Neutrophil (primary cell): Measurements from ENCODE around the gene INPP5F.
"Not testable (repeated sequence)": the region's sequence is repeated elsewhere in the genome, so short reads cannot be mapped to it uniquely, and the experiment has no call there.

Experiments used
- H3K27ac ChIP-seq: fragments of 200-600 bp; sonication (generic); 2 replicates; pipeline ENCODE4 v1.5.1; 2016; ENCODE audit warnings: mild to moderate bottlenecking, moderate library complexity
- H3K27me3 ChIP-seq: fragments of 200-600 bp; sonication (generic); 2 replicates; pipeline ENCODE4 v1.6.0; 2016; ENCODE audit warnings: mild to moderate bottlenecking
- H3K36me3 ChIP-seq: fragments of 200-600 bp; sonication (generic); 2 replicates; pipeline ENCODE4 v1.5.1; 2017
- H3K4me1 ChIP-seq, 2 experiments: fragments of 200-600 bp in 1 of 2; sonication (generic) in 1 of 2; 1 replicate in 1 of 2; 2 replicates in 1 of 2; pipeline versions ENCODE4 v1.5.1 to v1.6.1; 2013 to 2016; ENCODE audit warnings: low read depth in 1 of 2, low read length in 1 of 2, mild to moderate bottlenecking in 1 of 2, moderate library complexity in 1 of 2; ENCODE audit not compliant: control insufficient read depth in 1 of 2, insufficient read depth in 1 of 2
- H3K4me3 ChIP-seq, 2 experiments: fragments of 200-600 bp in 1 of 2; sonication (generic) in 1 of 2; 1 replicate in 1 of 2; 2 replicates in 1 of 2; pipeline ENCODE4 v1.5.1; 2013 to 2016; ENCODE audit warnings: low read depth in 1 of 2, low read length in 1 of 2, mild to moderate bottlenecking in 1 of 2, moderate library complexity in 1 of 2
- H3K9me3 ChIP-seq: fragments of 200-600 bp; sonication (generic); 2 replicates; pipeline ENCODE4 v1.5.1; 2016
- TF ChIP-seq, protein P1 (sequence below): fragments of 200-600 bp; sonication (generic); IDR thresholded peaks from 2 replicates; pipeline ENCODE4 v1.5.1; 2016; ENCODE audit warnings: antibody characterized with exemption

Gene INPP5F

DNA sequence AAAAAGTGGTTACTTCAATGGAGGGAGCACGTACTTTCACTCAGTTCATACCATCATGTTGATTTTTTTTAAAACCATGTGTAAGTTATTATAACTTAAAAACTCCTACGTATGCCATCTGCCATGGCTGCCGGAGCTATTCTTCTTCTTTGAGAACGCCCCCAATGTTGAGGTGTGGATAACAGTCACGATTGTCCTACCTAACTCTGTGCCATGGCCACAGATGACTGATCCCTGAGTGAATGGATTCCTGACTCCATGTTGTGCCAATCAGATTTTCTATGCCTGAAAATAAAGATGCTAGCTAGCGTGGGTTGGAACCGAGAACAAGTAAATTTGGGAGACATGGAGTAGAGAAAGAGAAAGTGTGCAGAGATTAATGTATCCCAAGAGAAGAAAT lies 141.5 kb downstream of the INPP5F start:
- no peaks in the 10 kb centered on the region for H3K9me3 ChIP-seq
- H3K4me1 ChIP-seq = peaks cover 46 to 65% of the 10 kb centered on the region in 2 experiments
- H3K27me3 ChIP-seq = no peaks in the 10 kb centered on the region
- H3K4me3 ChIP-seq = no peak overlapping the region
- no peaks in the 10 kb centered on the region for H3K36me3 ChIP-seq
- peak overlapping the region; percentile 59 for H3K27ac ChIP-seq
- TF ChIP-seq, protein P1, sequence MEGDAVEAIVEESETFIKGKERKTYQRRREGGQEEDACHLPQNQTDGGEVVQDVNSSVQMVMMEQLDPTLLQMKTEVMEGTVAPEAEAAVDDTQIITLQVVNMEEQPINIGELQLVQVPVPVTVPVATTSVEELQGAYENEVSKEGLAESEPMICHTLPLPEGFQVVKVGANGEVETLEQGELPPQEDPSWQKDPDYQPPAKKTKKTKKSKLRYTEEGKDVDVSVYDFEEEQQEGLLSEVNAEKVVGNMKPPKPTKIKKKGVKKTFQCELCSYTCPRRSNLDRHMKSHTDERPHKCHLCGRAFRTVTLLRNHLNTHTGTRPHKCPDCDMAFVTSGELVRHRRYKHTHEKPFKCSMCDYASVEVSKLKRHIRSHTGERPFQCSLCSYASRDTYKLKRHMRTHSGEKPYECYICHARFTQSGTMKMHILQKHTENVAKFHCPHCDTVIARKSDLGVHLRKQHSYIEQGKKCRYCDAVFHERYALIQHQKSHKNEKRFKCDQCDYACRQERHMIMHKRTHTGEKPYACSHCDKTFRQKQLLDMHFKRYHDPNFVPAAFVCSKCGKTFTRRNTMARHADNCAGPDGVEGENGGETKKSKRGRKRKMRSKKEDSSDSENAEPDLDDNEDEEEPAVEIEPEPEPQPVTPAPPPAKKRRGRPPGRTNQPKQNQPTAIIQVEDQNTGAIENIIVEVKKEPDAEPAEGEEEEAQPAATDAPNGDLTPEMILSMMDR = no peak

DNA sequence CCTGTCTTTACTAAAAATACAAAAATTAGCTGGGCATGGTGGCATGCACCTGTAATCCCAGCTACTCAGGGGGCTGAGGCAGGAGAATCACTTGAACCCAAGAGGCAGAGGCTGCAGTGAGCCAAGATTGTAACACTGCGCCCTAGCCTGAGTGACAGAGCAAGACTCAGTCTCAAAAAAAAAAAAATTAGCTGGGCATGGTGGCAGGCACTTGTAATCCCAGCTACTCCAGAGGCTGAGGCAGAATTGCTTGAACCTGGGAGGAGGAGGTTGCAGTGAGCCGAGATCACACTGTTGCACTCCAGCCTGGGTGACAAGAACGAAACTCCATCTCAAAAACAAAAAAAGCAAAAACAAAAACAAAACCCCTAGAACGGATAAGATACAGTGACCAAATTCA lies 143.5 kb downstream of the INPP5F start:
- not testable (repeated sequence) for H3K4me3 ChIP-seq, H3K36me3 ChIP-seq, H3K27me3 ChIP-seq, H3K9me3 ChIP-seq, H3K27ac ChIP-seq
- peaks cover 51 to 65% of the 10 kb centered on the region in 2 experiments for H3K4me1 ChIP-seq

DNA sequence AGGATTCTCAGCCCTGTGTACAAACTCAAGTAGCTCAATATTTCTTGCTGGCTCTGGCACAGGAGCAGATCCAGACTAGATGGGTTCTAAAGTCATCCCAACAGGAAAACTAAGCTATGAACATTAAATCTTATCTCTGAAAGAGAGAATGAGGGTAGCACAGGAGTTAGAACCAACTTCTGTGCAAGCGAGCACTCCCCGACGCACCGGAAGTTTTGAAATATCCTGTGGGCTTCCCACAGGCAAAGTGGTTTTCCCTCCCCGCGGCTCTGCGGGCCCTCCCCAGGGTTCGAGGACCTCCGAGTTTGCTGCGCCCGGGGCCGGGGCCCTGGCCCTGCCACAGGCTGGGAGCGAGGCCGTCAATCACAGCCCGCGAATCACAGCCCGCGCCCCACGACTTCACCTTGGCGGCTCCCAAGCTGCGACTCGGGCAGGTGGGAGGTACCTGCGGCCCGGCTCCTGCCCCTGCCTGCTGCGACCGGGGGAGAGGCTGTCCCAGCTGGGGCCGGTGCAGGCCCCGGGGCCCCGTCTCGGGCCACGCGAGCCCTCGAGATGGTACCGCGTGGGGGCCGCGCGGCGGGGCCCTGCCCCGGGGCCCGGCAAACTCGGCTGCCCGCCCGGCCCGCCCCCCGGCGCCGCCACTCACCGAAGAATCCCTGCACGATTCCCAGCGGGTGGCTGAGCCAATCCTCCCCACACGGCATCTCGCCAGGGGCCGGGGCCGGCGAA lies 146.2 kb downstream of the INPP5F start:
- H3K27ac ChIP-seq = peak overlapping the region; percentile 89
- peaks cover 42 to 57% of the 10 kb centered on the region in 2 experiments for H3K4me1 ChIP-seq
- H3K9me3 ChIP-seq = no peaks in the 10 kb centered on the region
- H3K27me3 ChIP-seq = no peaks in the 10 kb centered on the region
- H3K36me3 ChIP-seq = no peaks in the 10 kb centered on the region
- H3K4me3 ChIP-seq = peak overlapping the region; percentile 80 to 97
- TF ChIP-seq, protein P1 = no peak

DNA sequence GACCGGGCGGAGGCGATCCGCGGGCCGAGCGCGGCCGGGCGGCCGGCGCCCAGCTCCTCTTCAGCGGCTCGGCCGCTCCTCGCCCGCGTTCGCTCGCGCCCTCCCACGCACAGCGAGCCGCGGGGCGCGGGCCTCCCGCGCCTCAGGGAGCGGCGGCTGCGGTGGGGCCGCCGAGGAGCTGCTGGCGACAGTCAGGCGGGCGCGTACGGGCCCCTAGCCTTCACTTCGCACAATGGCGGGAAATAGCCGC lies 146.7 kb downstream of the INPP5F start, which contains the start of gene MCMBP:
MCMBP (minus strand) TSS at position 234 of the 250 bp plus-strand sequence. CDS start 259 bp downstream, outside the sequence.
- no peaks in the 10 kb centered on the region for H3K27me3 ChIP-seq
- TF ChIP-seq, protein P1 = no peak
- H3K4me3 ChIP-seq = peak within 1 kb of the TSS; percentile 80 to 97
- no peaks in the 10 kb centered on the region for H3K36me3 ChIP-seq
- peak within 1 kb of the TSS; percentile 89 for H3K27ac ChIP-seq
- H3K9me3 ChIP-seq = no peaks in the 10 kb centered on the region
- peaks cover 42 to 54% of the 10 kb centered on the region in 2 experiments for H3K4me1 ChIP-seq

DNA sequence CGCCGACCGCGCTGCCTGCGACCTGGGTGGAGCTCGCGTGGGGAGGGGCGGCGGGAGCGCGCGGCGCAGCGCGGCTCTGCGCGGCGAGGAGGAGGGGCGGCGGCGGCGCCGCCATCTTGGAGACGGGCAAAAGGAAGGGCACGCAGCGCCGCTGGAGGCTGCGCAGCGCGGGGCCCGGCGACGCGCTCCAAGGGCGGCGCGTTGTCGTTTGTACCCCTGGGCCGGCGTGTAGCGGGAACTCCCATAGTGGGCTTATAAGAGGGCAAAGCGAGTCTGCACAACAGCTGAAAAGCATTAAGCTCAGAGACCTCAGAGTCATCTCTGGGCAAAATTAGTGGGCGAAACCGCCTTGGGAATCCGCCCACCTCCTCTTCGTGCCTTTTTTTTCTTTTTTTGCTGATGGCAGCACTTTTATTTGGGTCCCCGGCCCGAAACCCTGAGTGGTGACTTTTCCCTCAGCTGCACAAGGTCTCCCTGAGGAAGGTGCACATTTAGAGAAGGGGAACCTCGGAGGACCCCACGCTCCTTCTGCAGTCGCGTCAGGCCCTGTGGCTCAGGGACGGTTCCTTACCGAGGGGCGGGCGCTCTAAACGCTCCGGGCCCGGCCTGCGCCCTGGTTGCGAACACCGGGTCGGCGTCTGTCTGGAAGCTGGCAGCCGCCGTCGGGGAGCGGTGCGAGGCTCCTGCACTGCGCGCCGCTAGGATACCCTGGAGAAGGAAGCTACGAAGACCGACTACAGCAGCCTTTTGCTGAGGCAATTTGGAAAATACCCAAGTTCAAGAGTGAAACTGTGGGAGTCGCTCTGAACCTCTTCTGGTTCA lies 147.2 kb downstream of the INPP5F start:
- Histone ChIP-seq H3K4me1 (peaks cover 42 to 48% of the 10 kb centered on the region in 2 experiments), H3K27me3 (no peaks in the 10 kb centered on the region)
- TF ChIP-seq, protein P1 = peak; percentile 42

DNA sequence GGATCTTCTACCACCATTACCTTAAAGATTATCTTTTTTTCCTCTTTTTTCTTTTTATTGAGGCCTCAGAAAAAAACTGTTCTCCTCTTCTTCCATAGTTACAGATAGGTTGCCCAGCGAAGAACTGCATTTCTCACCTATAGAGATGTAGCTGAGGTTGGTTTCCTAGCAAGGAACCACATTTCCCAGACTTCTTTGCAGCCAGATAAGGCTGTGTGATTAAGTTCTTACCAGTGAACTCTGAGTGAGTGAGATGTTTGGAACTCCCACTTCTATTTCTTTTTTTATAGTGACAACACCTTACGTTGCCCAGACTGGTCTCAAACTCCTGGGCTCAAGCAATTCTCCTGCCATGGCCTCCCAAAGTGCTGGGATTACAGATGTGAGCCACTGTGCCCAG lies 152.7 kb downstream of the INPP5F start:
- no peaks in the 10 kb centered on the region for H3K27me3 ChIP-seq
- H3K9me3 ChIP-seq = no peaks in the 10 kb centered on the region
- H3K4me1 ChIP-seq = peaks cover 5 to 6% of the 10 kb centered on the region in 2 experiments
- no peak overlapping the region for H3K4me3 ChIP-seq
- no peak overlapping the region for H3K27ac ChIP-seq
- no peaks in the 10 kb centered on the region for H3K36me3 ChIP-seq
- TF ChIP-seq, protein P1 = no peak

More for the DNA sequence above, 147.2 kb downstream of the INPP5F start:
- Histone ChIP-seq H3K9me3 (no peaks in the 10 kb centered on the region), H3K4me3 (peak overlapping the region; percentile 80 to 97), H3K36me3 (no peaks in the 10 kb centered on the region), H3K27ac (peak overlapping the region; percentile 89)
